HG02623 (cell line): ENCODE measurements around the gene POLRMT.
"Not testable (repeated sequence)": the region's sequence is repeated elsewhere in the genome, so short reads cannot be mapped to it uniquely, and the experiment has no call there.

ENCODE experiments used
- ATAC-seq: cut with Tn5 transposase; IDR thresholded peaks from one replicate; pipeline ENCODE4 v1.9.1; 2021; ENCODE audit warnings: moderate library complexity; ENCODE audit not compliant: unreplicated experiment

Gene POLRMT

DNA sequence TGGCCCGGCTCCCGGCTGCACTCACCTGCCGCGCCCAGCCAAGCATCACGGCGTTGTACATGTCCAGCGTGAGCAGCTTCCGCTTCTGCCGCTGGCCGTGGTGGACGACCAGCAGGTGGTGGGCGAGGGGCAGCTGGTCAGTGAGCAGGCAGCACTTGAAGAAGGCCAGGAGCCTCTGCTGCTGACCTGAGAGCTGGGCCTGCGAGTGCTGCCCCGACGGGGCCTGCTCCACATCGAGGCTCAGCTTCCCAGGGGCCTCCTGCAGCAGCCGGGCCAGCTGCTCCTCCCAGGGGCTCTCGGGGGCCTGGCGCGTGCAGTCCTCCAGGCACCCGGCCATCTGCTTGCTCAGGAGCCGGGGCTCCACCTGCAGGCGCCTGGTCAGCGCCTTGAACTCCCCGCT lies 3.8 kb downstream of the POLRMT start:
- ATAC-seq, result not testable (repeated sequence)

DNA sequence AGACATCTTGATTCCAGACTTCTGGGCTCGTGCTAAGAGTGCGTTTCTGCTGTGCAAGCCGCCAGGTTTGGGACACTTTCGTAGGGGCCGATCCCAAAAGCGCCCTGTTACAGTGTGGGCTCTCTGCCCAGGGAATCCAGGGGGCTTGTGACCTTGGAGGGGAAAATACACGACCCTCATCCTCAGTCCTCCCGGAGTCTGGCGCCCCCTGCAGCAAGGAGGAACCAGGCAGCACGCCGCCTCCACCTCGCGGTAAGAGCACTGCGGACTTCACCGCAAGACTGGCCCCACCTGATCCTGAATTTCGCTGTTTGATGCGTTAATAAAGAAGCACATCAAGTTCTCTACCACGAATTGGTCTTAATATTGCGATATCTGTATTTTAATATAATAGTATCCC lies 5.2 kb downstream of the POLRMT start:
- ATAC-seq, result no peak

GRCh38 chr19:626566-626965 lies 6.8 kb downstream of the POLRMT start:
- not testable (repeated sequence) for ATAC-seq

GRCh38 chr19:625257-625656 lies 8.1 kb downstream of the POLRMT start:
- ATAC-seq, result no peak

- ATAC-seq, result no peak
Observed at GRCh38 chr19:624433-625109, 8.8 kb downstream of the POLRMT start.

DNA sequence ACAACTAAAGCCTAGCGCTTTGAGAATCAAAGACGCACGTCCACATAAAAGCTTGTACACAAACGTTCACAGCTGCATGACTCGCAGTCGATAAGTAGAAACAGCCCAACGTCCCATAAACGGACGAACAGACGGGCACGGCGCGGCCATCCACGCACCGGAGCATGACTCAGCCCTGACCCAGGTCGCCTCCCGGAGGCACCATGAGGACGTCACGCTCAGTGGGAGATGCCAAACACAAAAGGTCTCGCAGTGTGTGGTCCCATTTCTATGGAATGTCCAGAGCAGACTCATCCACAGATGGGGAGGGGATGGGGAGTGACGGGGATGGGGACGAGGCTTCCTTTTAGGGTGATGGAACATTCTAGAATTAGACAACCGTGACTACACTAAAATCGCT lies 9.4 kb downstream of the POLRMT start:
- no peak for ATAC-seq

GRCh38 chr19:623175-623916 lies 10.0 kb downstream of the POLRMT start:
- no peak for ATAC-seq

DNA sequence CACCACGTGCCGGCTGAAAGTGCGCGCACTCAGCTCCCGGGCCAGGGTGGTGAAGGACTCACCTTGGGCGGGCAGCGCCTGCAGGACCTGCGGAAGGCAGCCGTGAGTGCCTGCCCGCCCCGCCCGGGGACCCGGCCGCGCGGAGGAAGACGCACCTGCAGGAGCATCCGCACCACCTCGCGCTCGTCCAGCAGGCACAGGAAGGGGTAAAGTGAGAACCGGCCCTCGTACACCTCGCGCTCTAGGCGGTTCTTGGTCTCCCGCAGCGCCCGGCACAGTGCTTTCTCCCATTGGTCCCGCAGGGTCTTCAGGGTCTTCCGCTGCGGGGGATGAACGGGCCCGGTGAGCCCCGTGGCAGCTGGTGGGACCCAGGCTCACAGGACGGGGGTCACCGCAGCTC lies 10.7 kb downstream of the POLRMT start:
- ATAC-seq, result no peak

DNA sequence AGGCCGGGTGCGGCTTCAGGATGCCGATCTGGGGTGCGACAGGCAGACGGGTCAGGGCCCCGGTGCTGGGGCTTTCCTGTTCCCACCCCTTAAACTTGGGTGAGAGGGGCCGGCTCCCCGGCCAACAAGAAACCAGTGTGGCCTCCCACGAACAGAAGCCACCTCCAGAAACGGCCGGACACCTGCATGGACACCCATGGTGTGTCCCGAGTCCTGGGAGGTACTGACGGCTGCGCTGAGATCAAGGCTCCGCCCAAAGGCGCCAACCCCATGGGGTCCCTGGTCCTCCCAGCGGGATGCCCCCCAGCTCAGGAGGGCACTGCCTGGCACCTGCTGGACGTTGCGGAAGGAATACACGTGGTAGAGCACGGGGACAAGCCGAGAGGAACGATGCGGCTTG lies 11.5 kb downstream of the POLRMT start:
- no peak for ATAC-seq

DNA sequence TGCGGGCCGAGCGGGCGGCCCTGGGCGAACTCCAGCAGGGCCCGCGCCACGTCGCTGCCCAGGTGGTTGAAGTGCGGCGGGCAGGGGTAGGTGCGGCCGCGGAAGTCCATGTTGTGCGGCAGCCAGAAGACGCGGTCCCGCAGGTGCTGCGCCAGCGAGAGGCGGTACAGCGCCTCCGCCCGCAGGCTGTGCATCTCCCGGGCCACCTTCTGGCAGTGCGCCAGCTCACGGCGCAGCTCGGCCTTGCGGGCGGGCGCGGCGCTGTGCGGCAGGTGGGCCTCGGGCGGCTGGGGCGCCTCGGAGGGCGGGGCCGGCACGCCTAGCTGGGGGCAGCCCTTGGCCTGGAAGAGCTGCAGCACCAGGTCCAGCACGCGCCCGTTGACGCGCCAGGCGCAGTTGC lies 12.1 kb downstream of the POLRMT start:
- ATAC-seq, result not testable (repeated sequence)

DNA sequence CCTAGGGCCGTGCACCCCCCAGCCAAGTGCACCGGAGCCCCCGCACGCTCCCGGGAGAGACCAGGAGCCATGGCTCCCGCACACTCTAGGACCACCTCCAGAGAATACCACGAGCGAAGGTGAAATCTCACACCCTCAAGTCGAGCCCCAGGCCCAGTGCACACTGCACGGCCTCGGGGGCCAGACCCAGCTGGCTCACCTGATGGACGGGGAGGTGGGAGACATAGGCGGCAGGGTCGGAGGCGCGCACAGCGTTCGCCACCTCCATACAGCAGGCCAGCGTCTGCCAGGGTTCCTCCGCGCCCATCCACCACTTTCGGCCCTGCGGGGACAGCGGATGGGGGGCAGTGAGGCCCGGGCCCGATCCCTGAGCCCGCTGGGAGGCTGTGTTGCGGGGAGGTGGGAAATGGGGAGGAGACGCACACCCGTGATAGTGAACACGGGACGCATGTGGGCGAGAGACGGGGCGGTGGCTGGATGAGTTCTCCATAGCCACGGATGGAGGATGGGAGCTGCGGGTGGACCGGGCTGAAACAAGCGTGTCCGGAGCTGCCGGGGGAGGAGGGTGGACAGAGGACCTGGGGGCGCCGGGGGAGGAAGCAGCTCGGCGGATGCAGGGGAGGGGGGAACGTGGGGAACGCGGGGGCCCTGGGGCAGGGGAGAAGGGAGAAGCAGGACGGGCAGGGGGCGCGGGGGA lies 13.0 kb downstream of the POLRMT start:
- ATAC-seq, result no peak

- no peak for ATAC-seq
Observed at GRCh38 chr19:619286-620002, 13.9 kb downstream of the POLRMT start.

DNA sequence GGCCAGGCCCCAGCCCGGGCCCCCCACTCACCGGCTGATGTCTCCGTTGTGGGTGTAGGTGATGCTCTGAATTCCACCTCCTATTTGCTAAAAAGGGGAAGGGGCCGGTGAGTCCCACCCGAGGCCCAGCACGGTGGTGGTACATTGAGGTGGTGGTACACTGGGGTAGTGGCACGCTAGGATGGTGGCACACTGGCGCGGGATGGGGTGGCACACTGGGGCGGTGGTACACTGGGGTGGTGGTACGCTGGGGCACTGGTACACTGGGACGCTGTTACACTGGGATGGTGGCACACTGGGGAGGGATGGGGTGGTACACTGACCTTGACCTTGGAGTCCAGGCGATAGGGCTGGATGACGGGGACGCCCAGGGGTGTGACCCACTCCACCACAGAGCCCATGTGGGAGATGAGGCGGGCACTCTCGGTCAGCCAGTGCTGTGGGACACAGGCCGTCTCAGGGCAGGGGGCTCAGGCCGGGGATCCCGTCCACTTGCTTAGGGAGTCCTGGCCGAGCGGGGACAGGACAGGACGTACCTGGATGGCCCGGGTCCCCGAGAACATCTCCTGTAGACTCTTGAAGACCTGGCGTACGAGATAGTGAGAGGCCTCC lies 14.6 kb downstream of the POLRMT start:
- ATAC-seq, result no peak

DNA sequence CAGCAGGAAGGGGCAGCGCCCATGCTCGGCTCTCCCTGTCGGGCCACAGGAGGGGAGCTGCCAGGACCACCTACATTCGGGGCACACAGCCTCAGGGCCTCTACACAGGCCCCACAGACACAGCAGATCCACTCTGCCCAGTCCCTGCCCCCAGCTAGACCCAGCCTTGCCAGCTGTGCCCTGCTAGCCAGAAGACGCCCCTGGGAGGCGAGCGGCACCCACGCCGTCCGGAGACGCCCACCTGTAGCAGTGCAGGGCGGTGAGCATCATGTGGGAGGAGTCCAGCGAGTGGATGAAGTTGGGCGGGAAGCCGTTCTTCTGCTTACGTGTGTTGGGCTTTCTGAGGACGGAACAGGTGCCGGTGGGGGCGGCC lies 15.1 kb downstream of the POLRMT start:
- ATAC-seq, result no peak

- no peak for ATAC-seq
Observed at GRCh38 chr19:617551-618246, 15.6 kb downstream of the POLRMT start.

- ATAC-seq, result no peak
Observed at GRCh38 chr19:616747-617526, 16.4 kb downstream of the POLRMT start.

DNA sequence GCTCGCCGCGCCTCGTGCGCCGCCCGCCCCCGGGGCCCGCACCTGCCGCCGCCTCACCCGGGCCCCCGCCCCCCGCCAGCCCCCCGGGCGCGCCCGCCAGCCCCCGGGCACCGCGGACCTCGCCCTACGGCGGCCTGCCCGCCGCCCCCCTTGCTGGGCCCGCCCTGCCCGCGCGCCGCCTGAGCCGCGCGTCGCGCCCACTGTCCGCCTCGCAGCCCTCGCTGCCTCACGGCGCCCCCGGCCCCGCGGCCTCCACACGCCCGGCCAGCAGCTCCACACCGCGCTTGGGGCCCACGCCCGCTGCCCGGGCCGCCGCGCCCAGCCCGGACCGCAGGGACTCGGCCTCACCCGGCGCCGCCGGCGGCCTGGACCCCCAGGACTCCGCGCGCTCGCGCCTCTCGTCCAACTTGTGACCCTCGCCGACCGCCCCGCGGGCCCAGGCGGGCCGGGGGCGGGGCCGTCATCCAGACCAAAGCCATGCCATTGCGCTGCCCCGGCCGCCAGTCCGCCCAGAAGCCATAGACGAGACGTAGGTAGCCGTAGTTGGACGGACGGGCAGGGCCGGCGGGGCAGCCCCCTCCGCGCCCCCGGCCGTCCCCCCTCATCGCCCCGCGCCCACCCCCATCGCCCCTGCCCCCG lies 17.2 kb downstream of the POLRMT start:
- ATAC-seq, result no peak

DNA sequence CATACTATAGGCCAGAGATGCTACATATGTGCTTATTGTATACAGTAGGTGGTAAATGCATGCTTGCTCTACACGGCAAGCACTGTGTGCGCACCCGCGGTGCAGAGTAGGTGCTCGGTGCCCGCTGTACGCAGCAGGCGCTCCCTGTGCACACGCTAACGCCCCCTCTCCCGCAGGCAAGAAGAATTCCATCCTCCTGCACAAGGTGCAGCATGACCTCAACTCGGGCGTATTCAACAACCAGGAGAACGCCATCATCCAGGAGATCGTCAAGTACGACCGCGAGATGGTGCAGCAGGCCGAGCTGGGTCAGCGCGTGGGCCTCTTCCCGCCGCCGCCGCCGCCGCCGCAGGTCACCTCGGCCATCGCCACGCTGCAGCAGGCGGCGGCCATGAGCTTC lies 17.7 kb downstream of the POLRMT start:
- ATAC-seq, result no peak
